ENCODE data around the gene TLR1.
"Not testable (repeated sequence)": the region's sequence is repeated elsewhere in the genome, so short reads cannot be mapped to it uniquely, and the experiment has no call there.

TLR1 gene

DNA sequence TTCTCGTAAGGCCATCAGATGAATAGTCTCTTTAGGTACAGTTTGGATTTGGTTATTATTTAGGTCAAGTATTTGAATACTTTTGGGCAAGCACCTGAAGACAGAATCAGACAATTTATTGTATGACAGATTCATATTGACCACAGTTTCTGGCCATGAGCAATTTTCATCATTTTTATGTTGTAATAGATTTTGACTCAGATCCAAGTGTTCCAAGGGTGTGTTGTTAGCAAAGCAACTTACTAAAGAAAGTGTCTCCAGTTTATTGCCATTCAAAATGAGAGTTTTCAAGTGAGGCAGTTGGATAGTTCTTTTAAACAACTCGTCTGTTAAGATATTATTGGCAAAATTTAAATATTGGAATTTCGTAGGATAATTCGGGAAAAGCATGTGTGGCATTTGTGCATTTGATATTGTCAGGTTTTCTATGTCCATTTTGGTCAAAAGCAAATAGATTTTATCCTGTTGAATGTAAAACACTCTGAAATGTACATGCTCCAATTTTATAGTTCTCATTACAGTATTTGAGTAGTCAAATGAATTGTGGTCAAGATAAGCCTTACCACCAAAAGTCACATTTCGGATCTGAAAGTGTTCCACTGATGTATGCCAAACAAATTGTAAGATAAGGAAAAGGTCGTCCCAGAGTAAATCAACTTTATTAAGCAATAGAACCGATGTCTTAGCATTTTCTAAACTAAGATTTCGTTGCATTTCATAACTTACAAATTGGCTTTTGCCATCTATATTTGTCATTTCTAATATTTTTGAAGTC lies 30.2 kb downstream of the TLR1 start:
- peak; percentile 29 for DNase-seq (ENCODE audit: low read depth)

DNA sequence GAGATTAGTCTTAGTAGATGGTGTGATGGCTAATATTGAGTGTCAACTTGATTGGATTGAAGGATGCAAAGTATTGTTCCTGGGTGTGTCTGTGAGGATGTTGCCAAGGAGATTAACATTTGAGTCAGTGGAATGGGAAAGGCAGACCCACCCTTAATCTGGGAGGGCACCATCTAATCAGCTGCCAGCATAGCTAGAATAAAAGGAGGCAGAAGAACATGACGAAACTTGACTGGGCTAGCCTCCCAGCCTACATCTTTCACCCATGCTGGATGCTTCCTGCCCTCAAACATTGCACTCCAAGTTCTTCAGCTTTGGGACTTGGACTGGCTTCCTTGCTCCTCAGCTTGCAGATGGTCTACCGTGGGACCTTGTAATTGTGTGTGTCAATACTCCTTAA lies 34.3 kb downstream of the TLR1 start:
- DNase-seq (ENCODE audit: low read depth), result not testable (repeated sequence)

DNA sequence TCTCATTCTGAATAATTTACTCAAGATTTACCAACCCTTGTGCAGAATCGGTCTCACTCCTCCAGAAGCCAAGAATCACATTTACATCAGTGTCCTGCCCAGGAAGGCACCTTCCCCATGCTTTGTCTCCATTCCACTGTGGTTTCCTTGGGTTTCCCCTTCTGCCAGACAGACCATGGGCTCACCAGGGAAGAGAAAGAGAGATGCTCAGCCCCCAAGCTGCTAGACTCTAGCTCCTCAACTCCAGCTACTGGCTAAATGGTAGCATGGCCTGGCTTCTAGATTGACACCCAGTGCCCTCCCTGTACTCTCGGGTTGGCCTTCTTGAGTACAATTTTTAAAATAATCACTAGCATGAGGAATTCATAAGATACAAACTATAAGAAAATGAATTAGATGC lies 34.7 kb downstream of the TLR1 start:
- DNase-seq (ENCODE audit: low read depth), result no peak

DNA sequence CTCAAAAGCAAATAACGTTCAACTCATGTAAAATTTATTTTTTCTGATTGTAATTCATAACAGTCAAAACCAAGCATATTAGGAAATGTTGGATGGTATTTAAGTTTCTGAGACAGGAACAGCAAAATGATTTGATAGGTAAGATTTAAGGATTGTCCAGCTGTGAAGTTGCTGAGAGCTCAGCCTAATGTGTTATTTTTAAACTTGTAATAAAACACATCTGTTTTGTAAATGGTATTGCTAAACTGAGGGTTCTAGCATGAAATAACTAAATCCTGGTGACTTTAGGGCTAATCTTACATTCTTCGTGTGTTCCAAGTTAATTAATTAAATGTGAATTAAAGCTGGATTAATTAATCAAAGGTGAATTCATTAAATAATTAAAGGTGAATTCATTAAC lies 35.1 kb downstream of the TLR1 start:
- DNase-seq (ENCODE audit: low read depth), result no peak

DNA sequence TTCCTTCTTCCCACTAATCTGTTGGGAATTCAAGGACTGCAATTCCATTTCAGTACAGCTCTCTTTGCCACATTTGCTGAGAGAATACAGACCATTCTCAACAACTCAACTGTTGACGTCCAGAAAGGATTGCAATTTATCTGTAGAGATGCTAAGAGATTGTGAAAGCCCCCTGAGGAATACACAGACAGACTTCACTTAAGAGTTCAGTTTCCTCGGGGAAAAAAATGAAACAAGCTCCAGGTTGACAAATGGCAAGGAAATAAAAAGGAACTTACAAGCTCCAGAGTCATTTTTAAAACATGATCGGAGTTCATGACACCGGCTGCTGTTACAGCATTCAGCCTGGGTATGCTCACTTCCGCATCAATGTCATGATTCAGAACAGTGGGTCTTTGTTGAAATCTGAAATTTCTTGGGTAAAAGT lies 35.6 kb downstream of the TLR1 start:
- DNase-seq (ENCODE audit: low read depth), result peak; percentile 15

DNA sequence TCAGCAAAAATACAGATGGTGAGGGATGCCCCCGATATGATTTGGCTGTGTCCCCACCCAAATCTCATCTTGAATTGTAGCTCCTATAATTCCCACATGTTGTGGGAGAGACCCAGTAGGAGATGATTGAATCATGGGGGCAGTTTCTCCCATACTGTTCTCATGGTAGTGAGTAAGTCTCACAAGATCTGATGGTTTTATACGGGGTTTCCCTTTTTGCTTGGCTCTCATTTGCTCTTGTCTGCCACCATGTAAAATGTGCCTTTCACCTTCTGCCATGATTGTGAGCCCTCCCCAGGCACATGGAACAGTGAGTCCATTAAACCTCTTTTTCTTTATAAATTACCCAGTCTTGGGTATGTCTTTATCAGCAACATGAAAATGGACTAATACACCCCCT lies 37.7 kb downstream of the TLR1 start:
- not testable (repeated sequence) for DNase-seq (ENCODE audit: low read depth)

DNA sequence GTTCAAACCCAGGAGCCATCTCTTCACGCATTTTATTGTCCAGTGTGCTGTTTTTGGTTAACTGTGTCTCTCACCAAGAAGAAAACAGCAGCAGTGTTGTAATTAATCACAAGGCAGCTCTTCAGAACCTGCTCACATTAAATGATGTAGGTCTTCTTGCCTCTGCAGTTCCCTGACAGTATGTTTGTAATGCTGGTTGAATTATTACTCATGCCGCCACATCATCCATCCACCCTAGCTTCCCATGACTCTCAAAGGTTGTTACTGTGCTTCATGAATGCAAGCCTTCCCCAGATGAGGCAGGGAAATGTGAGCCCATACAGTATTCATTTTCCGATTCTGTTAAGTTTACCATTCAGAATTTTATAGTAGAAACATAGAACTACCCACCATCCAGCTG lies 39.2 kb downstream of the TLR1 start:
- peak; percentile 62 for DNase-seq (ENCODE audit: low read depth)

DNA sequence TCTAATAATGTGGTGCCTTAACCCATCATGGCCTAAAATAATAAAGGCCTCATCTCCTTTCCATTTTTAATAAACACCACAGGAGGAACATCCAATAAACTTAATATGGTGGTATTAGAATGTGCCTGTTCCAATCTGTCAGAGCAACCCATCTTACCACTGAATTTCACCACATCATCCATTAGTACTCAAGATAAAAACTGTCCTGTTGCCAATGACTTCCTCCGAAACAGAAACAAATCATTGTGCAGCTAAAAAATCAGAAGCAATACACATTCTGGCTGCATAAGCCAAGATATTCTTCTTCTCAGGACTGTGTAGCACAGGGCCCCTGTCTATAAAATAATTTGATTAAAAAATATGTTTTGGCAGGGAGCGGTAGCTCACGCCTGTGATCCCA lies 40.3 kb downstream of the TLR1 start:
- DNase-seq (ENCODE audit: low read depth), result no peak

DNA sequence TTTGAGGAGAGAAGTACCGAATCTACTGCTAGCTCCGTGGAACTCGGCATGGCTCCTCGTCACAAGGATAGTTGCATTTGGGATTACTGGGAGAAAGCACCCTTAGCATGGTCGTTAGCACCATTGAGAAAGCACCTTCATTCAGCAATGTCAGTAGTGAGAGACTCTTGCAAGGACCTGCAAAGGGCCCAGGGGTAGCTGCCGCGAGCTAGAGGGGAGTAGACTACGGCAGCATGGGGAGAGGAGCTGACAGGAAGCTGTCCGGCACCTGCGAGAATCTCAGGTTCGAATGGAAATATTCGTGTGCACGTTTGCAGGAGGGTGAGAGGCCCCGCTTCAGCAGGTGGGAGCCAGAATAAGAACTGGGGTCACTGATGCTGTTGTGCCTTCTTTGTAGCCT lies 42.0 kb downstream of the TLR1 start:
- no peak for DNase-seq (ENCODE audit: low read depth)

DNA sequence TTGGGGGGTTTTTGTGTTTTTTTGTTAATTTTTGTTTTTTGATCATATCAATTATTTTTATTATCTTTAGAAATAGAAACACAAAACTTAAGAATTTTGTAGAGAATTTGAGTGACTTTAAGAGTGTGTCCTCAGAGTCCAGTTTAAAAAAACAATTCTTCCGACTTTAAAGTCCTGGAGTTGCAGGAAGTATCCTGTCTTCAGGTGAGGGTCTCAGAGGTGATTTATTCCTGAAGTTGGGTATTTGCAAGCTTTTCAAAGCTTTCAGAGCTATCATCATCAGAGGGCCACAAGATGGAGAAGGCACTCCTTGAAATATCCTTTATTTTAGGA lies 44.8 kb downstream of the TLR1 start:
- no peak for DNase-seq (ENCODE audit: low read depth)

DNA sequence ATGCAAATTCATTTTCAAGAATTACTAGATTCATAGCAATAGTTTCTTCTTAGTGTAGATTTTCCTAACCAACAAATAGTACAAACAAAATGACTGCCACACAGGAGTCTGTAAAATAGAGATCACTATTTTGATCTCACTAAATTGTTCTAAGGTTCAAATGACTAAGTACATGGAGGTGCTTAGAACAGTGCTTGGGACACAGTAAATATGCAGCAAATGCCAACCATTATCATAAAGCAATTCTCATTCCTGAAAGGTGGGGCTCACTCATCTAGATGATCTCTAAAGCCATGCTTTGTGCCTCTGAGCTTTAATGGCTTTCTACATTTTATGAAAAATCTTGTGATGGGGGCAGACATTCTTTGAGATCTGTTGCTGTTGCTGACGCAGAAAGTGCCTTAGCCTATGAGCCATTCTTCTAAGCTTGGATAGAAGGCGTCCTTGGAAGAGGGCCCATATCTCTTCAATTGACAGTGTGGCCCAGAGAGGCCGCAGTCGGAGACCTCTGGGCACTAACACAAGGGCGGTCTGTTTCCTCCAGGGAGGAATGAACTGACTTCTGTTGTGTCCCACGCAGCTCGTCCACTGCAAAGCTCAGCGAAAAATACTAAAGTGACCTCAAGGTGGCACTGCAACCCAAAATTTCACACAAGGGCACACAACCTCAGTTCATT lies 45.3 kb downstream of the TLR1 start:
- peak; percentile 61 for DNase-seq (ENCODE audit: low read depth)

DNA sequence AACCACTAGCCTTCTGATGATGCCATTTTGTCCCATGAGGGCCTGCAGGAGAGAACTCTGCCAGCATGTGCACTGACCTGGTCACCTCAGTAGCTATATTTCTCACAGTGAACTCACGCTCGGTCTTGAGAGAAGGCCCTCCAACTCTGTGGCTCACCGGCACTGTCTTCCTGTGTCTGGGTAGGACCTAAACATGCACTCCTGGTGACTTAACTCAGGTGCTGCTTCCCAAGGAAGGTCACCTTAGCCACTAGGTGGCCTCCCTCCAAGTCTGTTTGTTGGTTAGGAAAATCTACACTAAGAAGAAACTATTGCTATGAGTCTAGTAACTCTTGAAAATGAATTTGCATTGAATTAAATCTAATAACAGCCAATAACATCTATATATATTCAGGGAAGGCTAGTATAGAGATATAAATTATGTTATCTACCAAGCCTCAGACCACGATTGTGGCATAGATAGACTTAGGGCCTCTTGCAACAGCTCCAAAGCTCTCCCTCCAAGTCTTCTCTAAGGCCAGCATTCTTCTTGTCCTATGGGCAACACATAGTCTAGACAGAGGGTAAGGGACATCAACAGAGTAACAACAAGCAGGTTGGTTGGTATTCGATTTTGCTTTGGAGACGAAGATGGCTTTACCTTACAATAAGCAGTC lies 46.5 kb downstream of the TLR1 start:
- no peak for DNase-seq (ENCODE audit: low read depth)

DNA sequence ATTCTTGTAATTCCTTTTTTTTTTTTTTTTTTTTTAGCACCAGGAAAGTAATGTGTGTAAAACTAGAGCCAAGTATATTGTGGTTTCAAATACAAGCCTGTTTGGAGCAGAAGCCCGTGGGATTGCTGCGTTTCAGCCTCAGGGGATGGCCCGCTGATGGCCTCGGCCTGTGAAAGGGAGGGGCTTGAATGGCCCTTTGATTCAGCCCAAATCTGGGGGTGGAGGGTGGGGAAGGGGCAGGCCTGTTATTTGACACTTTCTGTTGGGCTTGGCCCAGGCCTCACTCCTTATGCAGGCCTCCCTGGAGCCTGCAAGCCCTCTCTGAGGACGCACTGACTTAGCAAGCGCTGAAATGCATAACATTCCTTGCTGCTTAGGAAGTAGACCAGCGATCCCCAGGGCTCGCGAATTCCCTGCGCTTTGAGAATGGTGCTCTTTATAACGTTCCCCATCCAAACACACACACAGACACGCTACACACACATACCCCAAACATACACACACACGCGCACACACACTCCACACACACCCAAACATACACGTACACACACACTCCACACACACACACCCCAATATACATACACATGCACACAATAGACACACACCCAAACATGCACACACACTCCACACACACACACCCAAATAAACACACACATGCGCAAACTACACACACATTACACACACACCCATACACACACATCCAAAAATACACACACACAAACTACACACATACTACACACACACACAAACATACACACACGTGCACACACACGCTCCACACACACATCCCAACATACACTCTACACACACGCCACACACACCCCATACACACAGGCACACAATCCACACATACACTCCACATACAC lies 51.4 kb downstream of the TLR1 start:
- DNase-seq (ENCODE audit: low read depth), result peak; percentile 99

DNA sequence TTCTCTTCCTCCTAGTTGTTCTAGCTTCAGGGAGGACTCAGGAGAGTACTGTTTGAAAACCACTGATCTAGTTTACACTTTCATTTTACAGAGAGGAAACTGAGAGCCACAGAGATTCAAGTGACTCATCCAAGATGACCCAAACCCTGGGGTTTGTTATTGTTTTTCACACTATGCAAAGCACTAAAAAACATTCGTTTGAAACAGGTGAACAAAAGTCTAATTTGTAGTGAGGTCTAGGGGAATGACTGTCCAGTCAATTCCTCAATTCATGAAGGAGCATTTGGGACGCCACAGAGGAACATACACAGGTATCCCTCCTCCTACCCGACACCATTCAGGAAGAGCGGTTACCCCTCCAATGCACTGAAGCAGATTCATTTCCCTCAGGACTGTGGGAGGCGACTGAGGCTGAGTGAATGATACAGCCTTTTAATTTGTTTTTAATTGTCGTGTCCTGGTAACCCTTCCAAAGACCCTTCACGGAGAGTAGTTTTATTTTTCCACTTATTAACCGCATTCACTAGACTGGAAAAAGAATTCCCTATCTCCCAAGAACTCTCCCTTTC lies 52.1 kb downstream of the TLR1 start:
- DNase-seq (ENCODE audit: low read depth), result peak; percentile 80

DNA sequence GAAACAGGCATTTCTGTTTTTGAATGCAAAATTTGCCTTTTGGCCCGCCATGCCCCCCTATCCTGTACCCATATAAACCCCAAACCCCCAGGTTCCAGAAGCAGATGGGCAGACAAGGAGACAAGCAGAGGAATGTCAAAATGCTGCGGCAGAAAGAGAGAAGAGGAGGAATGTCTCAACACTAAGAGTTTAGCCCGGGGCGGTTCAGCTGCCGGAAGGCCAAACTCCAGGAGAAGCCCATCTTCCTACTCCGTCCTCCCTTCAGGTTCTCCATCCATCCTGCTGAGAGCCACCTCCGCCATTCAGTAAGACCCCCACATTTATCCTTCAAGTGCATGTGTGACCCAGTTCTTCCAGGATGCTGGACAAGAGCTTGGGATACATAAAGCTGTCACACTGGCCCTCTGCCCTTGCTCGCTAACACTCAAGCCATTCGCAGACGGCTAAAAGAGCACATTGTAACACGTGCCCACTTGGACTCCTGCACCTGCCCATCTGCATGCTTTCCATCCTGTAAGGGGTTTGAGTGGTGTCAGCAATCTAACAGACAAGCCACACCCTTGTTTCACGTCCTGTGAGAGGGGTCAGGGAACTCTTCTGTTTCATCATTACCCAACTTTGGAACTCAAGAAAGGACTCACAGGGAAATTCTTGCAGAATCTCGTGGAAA lies 53.1 kb downstream of the TLR1 start:
- DNase-seq (ENCODE audit: low read depth), result no peak

DNA sequence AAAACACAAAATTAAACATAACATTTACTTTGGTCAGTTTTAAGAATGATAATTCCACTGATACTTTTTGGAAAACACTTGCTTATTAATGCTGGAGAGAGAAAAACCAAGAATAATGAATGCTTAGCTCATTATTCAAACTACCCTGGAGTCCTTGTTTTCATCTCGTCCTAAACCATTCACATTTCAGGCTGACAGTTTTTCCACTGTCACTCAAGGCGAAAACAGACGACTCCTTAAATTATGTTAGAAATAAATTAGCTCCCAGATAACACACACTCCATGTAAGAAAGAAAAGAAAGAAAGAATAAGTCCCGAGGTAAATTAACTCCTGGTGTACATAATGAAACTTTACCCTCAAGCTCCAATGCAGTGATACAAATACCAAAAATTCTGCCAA lies 55.3 kb downstream of the TLR1 start:
- DNase-seq (ENCODE audit: low read depth), result no peak

DNA sequence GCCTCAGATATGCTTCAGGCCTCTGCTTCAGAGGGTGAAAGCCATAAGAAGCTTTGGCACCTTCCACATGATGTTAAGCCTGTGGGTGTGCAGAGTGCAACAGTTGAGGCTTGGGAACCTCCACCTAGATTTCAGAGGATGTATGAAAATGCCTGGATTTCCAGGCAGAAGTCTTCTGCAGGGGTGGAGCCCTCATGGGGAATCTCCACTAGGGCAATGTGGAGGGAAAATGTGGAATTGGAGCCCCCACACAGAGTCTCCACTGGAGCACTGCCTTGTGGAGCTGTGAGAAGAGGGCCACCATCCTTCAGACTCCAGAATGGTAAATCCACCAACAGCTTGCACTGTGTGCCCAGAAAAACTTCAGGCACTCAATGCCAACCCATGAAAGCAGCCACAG lies 57.0 kb downstream of the TLR1 start:
- no peak for DNase-seq (ENCODE audit: low read depth)
